Cardiac fibroblast (primary cell): ENCODE measurements around the gene PDE4B.
A peak's percentile ranks its signal among the peaks of the same experiment; 100 is the strongest.
"Not testable (repeated sequence)": the region's sequence is repeated elsewhere in the genome, so short reads cannot be mapped to it uniquely, and the experiment has no call there.

Source experiments
- DNase-seq, 2 donors: peaks; one replicate each; pipeline versions ENCODE4 v3.0.0 to v3.0.0-alpha.2; 2010; ENCODE audit warnings: low read depth in 2 of 2
- H3K4me3 ChIP-seq, 2 donors: replicated peaks in 1 of 2; 1 replicate in 1 of 2; 2 replicates in 1 of 2; pipeline ENCODE4 v1.5.1; 2011; ENCODE audit warnings: low read depth in 2 of 2, low read length in 2 of 2, mild to moderate bottlenecking in 2 of 2, moderate library complexity in 1 of 2
- CTCF ChIP-seq: IDR thresholded peaks from one replicate; pipeline ENCODE4 v1.5.1; 2011; ENCODE audit warnings: low read depth, mild to moderate bottlenecking, low read length, inconsistent platforms

PDE4B gene

GRCh38 chr1:66046415-66046814 lies 253.7 kb downstream of the PDE4B start:
- peak in 1 of 2 donors; percentile 11 for DNase-seq
- TF ChIP-seq CTCF: no peak
- H3K4me3 ChIP-seq: no peak overlapping the region

GRCh38 chr1:66048011-66048410 lies 255.3 kb downstream of the PDE4B start:
- peak in 1 of 2 donors; percentile 20 for DNase-seq
- no peak for TF ChIP-seq CTCF
- H3K4me3 ChIP-seq: no peak overlapping the region

- DNase-seq: no peak
- no peak overlapping the region for H3K4me3 ChIP-seq
- TF ChIP-seq CTCF: no peak
Observed at GRCh38 chr1:66050123-66050522, 257.4 kb downstream of the PDE4B start.

- no peak for DNase-seq
- H3K4me3 ChIP-seq: no peak overlapping the region
- no peak for TF ChIP-seq CTCF
Observed at GRCh38 chr1:66050633-66051032, 257.9 kb downstream of the PDE4B start.

- TF ChIP-seq CTCF: no peak
- no peak for DNase-seq
- H3K4me3 ChIP-seq: no peak overlapping the region
Observed at GRCh38 chr1:66055092-66055491, 262.4 kb downstream of the PDE4B start.

GRCh38 chr1:66057448-66057847 lies 264.8 kb downstream of the PDE4B start:
- H3K4me3 ChIP-seq, DNase-seq: not testable (repeated sequence)

- DNase-seq: no peak
- no peak overlapping the region for H3K4me3 ChIP-seq
Observed at GRCh38 chr1:66058558-66058957, 265.9 kb downstream of the PDE4B start.

GRCh38 chr1:66067219-66067618 lies 274.5 kb downstream of the PDE4B start:
- not testable (repeated sequence) for DNase-seq, H3K4me3 ChIP-seq

More at GRCh38 chr1:66058558-66058957, 265.9 kb downstream of the PDE4B start:
- no peak for TF ChIP-seq CTCF
